K562 (cell line): ENCODE results near the gene PSMC6. TPM values are rescaled to one million over a fixed set of nuclear protein-coding genes. Genes with fewer than 3 reads are reported as not detected.

Experiments used
- ATAC-seq: fragments of 200-7000 bp; cut with Tn5 transposase; 3 replicates; pipeline ENCODE4 v1.9.1; 2020; ENCODE audit warnings: moderate library complexity
- BruUV-seq: library from RNA; stranded (reverse); fragments of 400-500 nt; replicated peaks from 2 replicates; lab custom pipeline; 2021; lab: Mats Ljungman, UMichigan
- CTCF ChIA-PET: fragments of 300-600 bp; formaldehyde crosslinking; extraction: SDS; loops from one replicate; lab custom pipeline; 2021; ENCODE audit warnings: low intra/inter-chr PET ratio; lab: Yijun Ruan, JAX
- POLR2A ChIA-PET: fragments of 300-600, 350-650 bp; sonication (Branson Sonifier 250); formaldehyde crosslinking; extraction: SDS; loops from one replicate; lab custom pipeline; 2021; ENCODE audit warnings: antibody characterized with exemption, inconsistent platforms; lab: Yijun Ruan, JAX
- DNase-seq, 4 experiments: peaks; one replicate each; pipeline versions ENCODE4 v3.0.0 to v3.0.0-alpha.2; 2011 to 2018; ENCODE audit warnings: low spot score in 3 of 4, mixed read lengths in 3 of 4; ENCODE audit errors: extremely low read depth in 1 of 4
- FAIRE-seq: peaks from 2 replicates; lab custom pipeline; 2011; peaks lifted over from hg19 to GRCh38; lab: Jason Lieb, UNC
- H2AFZ ChIP-seq: 2 replicates; pipeline ENCODE4 v1.6.0; 2011; ENCODE audit warnings: low read depth, low read length, control low read depth, inconsistent platforms
- H3K27ac ChIP-seq: fragments of 200-600 bp; 3 replicates; pipeline ENCODE4 v1.8.0; 2011; ENCODE audit warnings: low read depth, mild to moderate bottlenecking, control low read depth, inconsistent platforms, low read length, moderate library complexity, mixed read lengths; ENCODE audit errors: extremely low read depth
- H3K27me3 ChIP-seq, 2 experiments: fragments of 300-600 bp in 1 of 2; 2 replicates in 1 of 2; 3 replicates in 1 of 2; pipeline versions ENCODE4 v1.6.0 to v1.8.0; 2011; ENCODE audit warnings: inconsistent platforms in 2 of 2, low read length in 2 of 2, mild to moderate bottlenecking in 1 of 2, mixed read lengths in 1 of 2, moderate library complexity in 1 of 2; ENCODE audit not compliant: control insufficient read depth in 2 of 2, insufficient read depth in 2 of 2
- H3K36me3 ChIP-seq: fragments of 300-600 bp; 3 replicates; pipeline ENCODE4 v1.8.0; 2011; ENCODE audit warnings: mild to moderate bottlenecking, low read length, inconsistent platforms; ENCODE audit not compliant: control insufficient read depth, insufficient read depth
- H3K4me1 ChIP-seq, 2 experiments: fragments of 200-600 bp in 1 of 2; replicated peaks in 1 of 2; 2 replicates in 1 of 2; 3 replicates in 1 of 2; pipeline versions ENCODE4 v1.5.1 to v1.8.0; 2011; ENCODE audit warnings: inconsistent platforms in 2 of 2, low read length in 2 of 2, mild to moderate bottlenecking in 1 of 2, mixed read lengths in 1 of 2, moderate library complexity in 1 of 2; ENCODE audit not compliant: control insufficient read depth in 2 of 2, insufficient read depth in 2 of 2
- H3K4me2 ChIP-seq: 2 replicates; pipeline ENCODE4 v1.6.1; 2011; ENCODE audit warnings: low read length, control low read depth, inconsistent platforms, mixed read lengths; ENCODE audit not compliant: insufficient read depth
- H3K4me3 ChIP-seq: fragments of 200-600 bp; sonication (generic), shearing (Covaris generic); 2 replicates; pipeline ENCODE4 v1.5.1; 2016; ENCODE audit warnings: control low read depth, inconsistent platforms
- H3K79me2 ChIP-seq: fragments of 200-600 bp; 3 replicates; pipeline ENCODE4 v1.8.0; 2011; ENCODE audit warnings: low read length, inconsistent platforms; ENCODE audit not compliant: control insufficient read depth, insufficient read depth
- H3K9ac ChIP-seq, 2 experiments: 2 replicates each; pipeline versions ENCODE4 v1.6.0 to v1.6.1; 2011; ENCODE audit warnings: low read depth in 2 of 2, low read length in 2 of 2, control low read depth in 1 of 2, inconsistent platforms in 1 of 2, mild to moderate bottlenecking in 1 of 2, mixed read lengths in 1 of 2; ENCODE audit not compliant: insufficient read depth in 1 of 2
- H3K9me1 ChIP-seq: one replicate; pipeline ENCODE4 v1.6.0; 2011; ENCODE audit warnings: inconsistent platforms, mild to moderate bottlenecking, low read length, moderate library complexity; ENCODE audit not compliant: control insufficient read depth, insufficient read depth
- H3K9me3 ChIP-seq: replicated peaks from 2 replicates; pipeline ENCODE4 v1.5.1; 2011; ENCODE audit warnings: low read depth, low read length, inconsistent platforms; ENCODE audit not compliant: control insufficient read depth, insufficient read depth
- H4K20me1 ChIP-seq: replicated peaks from 2 replicates; pipeline ENCODE4 v1.6.1; 2011; ENCODE audit warnings: low read length, inconsistent platforms, mixed read lengths; ENCODE audit not compliant: control insufficient read depth, insufficient read depth
- CBFA2T2 ChIP-seq: fragments of 450-650 bp; conservative IDR thresholded peaks from 2 replicates; pipeline ENCODE4 v1.6.1; 2017; ENCODE audit warnings: mild to moderate bottlenecking
- CUX1 ChIP-seq: fragments of 200-800 bp; sonication (Bioruptor generic); IDR thresholded peaks from 2 replicates; pipeline ENCODE4 v1.6.1; 2016; ENCODE audit warnings: missing genetic modification characterization, missing compliant biosample characterization
- FOXA1 ChIP-seq: fragments of 450-650 bp; IDR thresholded peaks from 2 replicates; pipeline ENCODE4 v1.6.1; 2016; ENCODE audit warnings: mild to moderate bottlenecking, borderline replicate concordance
- GABPA ChIP-seq: fragments of 200-800 bp; sonication (Bioruptor generic); conservative IDR thresholded peaks from 2 replicates; pipeline ENCODE4 v1.6.1; 2016; ENCODE audit warnings: low read depth, missing genetic modification characterization, missing compliant biosample characterization
- HMGXB4 ChIP-seq: sonication (generic); formaldehyde crosslinking; IDR thresholded peaks from 2 replicates; pipeline ENCODE4 v1.8.1; 2023; ENCODE audit warnings: mild to moderate bottlenecking, missing genetic modification reagents
- PKNOX1 ChIP-seq: fragments of 450-650 bp; IDR thresholded peaks from 2 replicates; pipeline ENCODE4 v1.6.1; 2016
- SNAPC5 ChIP-seq: fragments of 250-450 bp; sonication (Bioruptor Pico); IDR thresholded peaks from 2 replicates; pipeline ENCODE4 v1.8.0; 2021; ENCODE audit warnings: moderate library complexity, mild to moderate bottlenecking, inconsistent platforms
- SUPT5H ChIP-seq: fragments of 450-650 bp; IDR thresholded peaks from 2 replicates; pipeline ENCODE4 v1.6.1; 2016
- ZEB2 ChIP-seq: fragments of 450-650 bp; IDR thresholded peaks from 2 replicates; pipeline ENCODE4 v1.6.1; 2016
- ZNF395 ChIP-seq: fragments of 200-800 bp; sonication (Bioruptor generic); IDR thresholded peaks from 2 replicates; pipeline ENCODE4 v1.6.1; 2017; ENCODE audit warnings: missing genetic modification characterization, missing compliant biosample characterization
- ZNF707 ChIP-seq: fragments of 250-450 bp; sonication (Bioruptor Pico); conservative IDR thresholded peaks from 2 replicates; pipeline ENCODE4 v1.8.0; 2022; ENCODE audit warnings: inconsistent platforms, mild to moderate bottlenecking, moderate library complexity
- ZZZ3 ChIP-seq: fragments of 450-650 bp; IDR thresholded peaks from 2 replicates; pipeline ENCODE4 v1.6.1; 2016; ENCODE audit warnings: antibody characterized with exemption, mild to moderate bottlenecking, moderate library complexity
- WGBS: fragments of 100-300 bp; shearing (Covaris generic); methylation state at CpG from one replicate; pipeline ENCODE4 v1.1.6; 2016; ENCODE audit warnings: low coverage, mixed read lengths; ENCODE audit not compliant: insufficient coverage; ENCODE audit errors: missing lambda C conversion rate; 5-methylcytosine and 5-hydroxymethylcytosine counted together
- in situ Hi-C: fragments of 300-500 bp; cut with MboI; formaldehyde crosslinking; loops from 4 replicates; pipeline ENCODE4 v1.15.0; 2018; ENCODE audit warnings: inconsistent platforms, mixed read lengths
- intact Hi-C: fragments of 100-400 bp; cut with micrococcal nuclease; formaldehyde crosslinking; loops from 2 replicates; pipeline ENCODE4 v1.14.2; 2022
- polyA plus RNA-seq, 8 experiments: library from polyadenylated mRNA; depleted of rRNA in 4 of 8; stranded (reverse) in 5 of 8; unstranded in 3 of 8; fragments of >200 nt; fragmentation: Nextera tagmentation in 2 of 8; fragmentation: Illumina TruSeq in 1 of 8; extraction: Ambion mirVana in 2 of 8; extraction: Trizol in 1 of 8; gene quantifications; 2 replicates each; pipeline versions ENCODE4 v1.2.1 to v1.2.3, GENCODE V29; 2011 to 2014; ENCODE audit warnings: inconsistent platforms in 1 of 8, missing spikeins in 1 of 8
- total RNA-seq, 7 experiments: library from RNA; depleted of rRNA in 6 of 7; stranded (reverse); fragments of >200 nt in 6 of 7; fragmentation: Illumina TruSeq in 2 of 7; extraction: Trizol in 2 of 7; gene quantifications; 2 replicates each; pipeline versions ENCODE4 v1.2.1 to v1.2.3, GENCODE V29; 2011 to 2021; ENCODE audit warnings: low replicate concordance in 1 of 7

PSMC6 gene
- total and polyA plus RNA-seq, 9 of the 15 experiments (the other 6 are each of a cell fraction or from before 2014, with no cell fraction given): 91.4 to 224 (median 182) TPM

GRCh38 chr14:52729925-52730708, 23.1 kb downstream of the PSMC6 start, which contains the start of gene STYX:
STYX (plus strand) TSS chr14:52730166; CDS start chr14:52730475, 309 bp downstream.
- FAIRE-seq (peak; percentile 91), DNase-seq (peak; percentile 84 to 97 (median 88)), ATAC-seq (peak; percentile 97)
- Histone ChIP-seq H3K36me3 (peaks cover 45% of the 10 kb centered on the region; the same call in 1 of the 3 replicates), H3K27me3 (no peaks in the 10 kb centered on the region), H3K9ac (peak within 1 kb of the TSS; percentile 86 to 99), H2AFZ (peak within 1 kb of the TSS; percentile 90), H4K20me1 (no peaks in the 10 kb centered on the region), H3K4me2 (peak within 1 kb of the TSS; percentile 88), H3K27ac (peak within 1 kb of the TSS; percentile 89), H3K4me1 (peaks cover 0 to 14% of the 10 kb centered on the region in 2 experiments; a peak in 4 of 5 replicates), H3K9me3 (no peaks in the 10 kb centered on the region), H3K9me1 (no peaks in the 10 kb centered on the region), H3K4me3 (peak within 1 kb of the TSS; percentile 99), H3K79me2 (peaks cover 44% of the 10 kb centered on the region)
- CTCF ChIA-PET: no interaction called here
- POLR2A ChIA-PET: interaction anchor here (0.9 to 2.2 kb wide), 4 partner anchors 10 to 178 kb away, joined by 3 to 8 read pairs (median 4); partner anchors contain the start of genes GPR137C and TXNDC16
- WGBS: 3% methylated on average over 24 of the region's 72 CpGs
- intact Hi-C loops (loop anchor here (5.0 kb wide), 1 partner anchor 52 kb away; no protein-coding TSS in a partner anchor), in situ Hi-C loops (no loop called here)
- TSS peak; percentile 48 for BruUV-seq
- TF ChIP-seq SNAPC5 (CRISPR knock-in tag): no peak
- no peak for TF ChIP-seq CUX1 (CRISPR knock-in tag)
- TF ChIP-seq ZEB2: no peak
- peak; percentile 83 for TF ChIP-seq SUPT5H
- peak; percentile 56 for TF ChIP-seq PKNOX1
- TF ChIP-seq FOXA1: no peak
- no peak for TF ChIP-seq CBFA2T2
- TF ChIP-seq ZZZ3: no peak
- no peak for TF ChIP-seq GABPA
- TF ChIP-seq ZNF707: no peak
- TF ChIP-seq HMGXB4 (CRISPR knock-in tag): no peak
- TF ChIP-seq ZNF395 (CRISPR knock-in tag): no peak
